ENCODE data around the gene TAF10. TPM values are rescaled to one million over a fixed set of nuclear protein-coding genes. Genes with fewer than 3 reads are reported as not detected.

The TAF10 gene
- total RNA-seq, 2 experiments from 2014 or later: 151 to 156 TPM

- Mint-ChIP-seq H3K27ac (no peak overlapping the region), H3K9me3 (peaks cover 24% of the 10 kb centered on the region), H3K36me3 (ENCODE audit: low read depth) (peaks cover 32% of the 10 kb centered on the region), H3K4me1 (ENCODE audit: low read depth) (no peaks in the 10 kb centered on the region), H3K4me3 (no peak overlapping the region), H3K27me3 (ENCODE audit: low read depth) (no peaks in the 10 kb centered on the region)
- intact Hi-C loops (cut with micrococcal nuclease): no loop called here
- CTCF ChIA-PET: no interaction called here
- DNase-seq: no peak
These were observed 28.4 kb downstream of the TAF10 start for GRCh38 chr11:6583584-6583983.

- intact Hi-C loops (cut with micrococcal nuclease): no loop called here
- Mint-ChIP-seq H3K4me3 (no peak overlapping the region), H3K9me3 (peaks cover 20% of the 10 kb centered on the region), H3K27me3 (ENCODE audit: low read depth) (no peaks in the 10 kb centered on the region), H3K27ac (no peak overlapping the region), H3K36me3 (ENCODE audit: low read depth) (peaks cover 23% of the 10 kb centered on the region), H3K4me1 (ENCODE audit: low read depth) (peaks cover 3% of the 10 kb centered on the region)
- DNase-seq: no peak
- CTCF ChIA-PET: interaction anchor here (0.6 to 1.6 kb wide), 3 partner anchors 75 to 613 kb away, joined by 3 read pairs; no protein-coding TSS in a partner anchor
These were observed 32.3 kb downstream of the TAF10 start for GRCh38 chr11:6579681-6580080.

DNA sequence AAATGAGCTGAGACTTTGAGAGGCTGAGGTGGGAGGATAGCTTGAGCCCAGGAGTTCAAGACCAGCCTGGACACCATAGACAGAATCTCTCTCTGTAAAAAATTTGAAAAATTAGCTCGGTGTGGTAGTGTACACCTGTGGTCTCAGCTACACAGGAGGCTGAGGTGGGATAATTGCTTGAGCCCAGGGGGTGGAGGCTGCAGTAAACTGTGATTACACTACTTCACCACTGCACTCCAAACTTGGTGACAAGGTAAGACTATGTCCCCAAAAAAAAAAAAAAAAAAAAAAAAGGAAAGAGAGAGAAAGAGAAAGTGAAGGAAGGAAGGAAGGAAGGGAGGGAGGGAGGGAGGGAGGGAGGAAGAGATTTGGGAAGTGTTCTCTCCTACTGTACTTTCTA is 33.9 kb downstream of the TAF10 start:
- Mint-ChIP-seq H3K27ac (no peak overlapping the region), H3K9me3 (peaks cover 8% of the 10 kb centered on the region), H3K4me1 (ENCODE audit: low read depth) (peaks cover 3% of the 10 kb centered on the region), H3K36me3 (ENCODE audit: low read depth) (peaks cover 11% of the 10 kb centered on the region), H3K27me3 (ENCODE audit: low read depth) (no peaks in the 10 kb centered on the region), H3K4me3 (no peak overlapping the region)
- CTCF ChIA-PET: no interaction called here
- no peak for DNase-seq
- intact Hi-C loops (cut with micrococcal nuclease): no loop called here

- intact Hi-C loops (cut with micrococcal nuclease): no loop called here
- CTCF ChIA-PET: interaction anchor here (0.7 to 0.8 kb wide), 2 partner anchors 46 to 1314 kb away, joined by 3 read pairs; no protein-coding TSS in a partner anchor
- H3K27me3 Mint-ChIP-seq (ENCODE audit: low read depth): no peaks in the 10 kb centered on the region
- H3K4me1 Mint-ChIP-seq (ENCODE audit: low read depth): peaks cover 3% of the 10 kb centered on the region
- H3K36me3 Mint-ChIP-seq (ENCODE audit: low read depth): peaks cover 2% of the 10 kb centered on the region
- no peak for DNase-seq
- no peak overlapping the region for H3K4me3 Mint-ChIP-seq
- H3K27ac Mint-ChIP-seq: no peak overlapping the region
- H3K9me3 Mint-ChIP-seq: no peaks in the 10 kb centered on the region
These were observed 35.3 kb downstream of the TAF10 start for GRCh38 chr11:6576471-6577373.

GRCh38 chr11:6574816-6575715 is 37.0 kb downstream of the TAF10 start:
- Mint-ChIP-seq H3K4me3 (no peak overlapping the region), H3K9me3 (no peaks in the 10 kb centered on the region), H3K4me1 (ENCODE audit: low read depth) (peaks cover 3% of the 10 kb centered on the region), H3K27me3 (ENCODE audit: low read depth) (no peaks in the 10 kb centered on the region), H3K27ac (no peak overlapping the region), H3K36me3 (ENCODE audit: low read depth) (peaks cover 4% of the 10 kb centered on the region)
- no peak for DNase-seq
- CTCF ChIA-PET: interaction anchor here (0.7 kb wide), 1 partner anchor 44 kb away, joined by 3 read pairs; no protein-coding TSS in a partner anchor
- intact Hi-C loops (cut with micrococcal nuclease): no loop called here

DNA sequence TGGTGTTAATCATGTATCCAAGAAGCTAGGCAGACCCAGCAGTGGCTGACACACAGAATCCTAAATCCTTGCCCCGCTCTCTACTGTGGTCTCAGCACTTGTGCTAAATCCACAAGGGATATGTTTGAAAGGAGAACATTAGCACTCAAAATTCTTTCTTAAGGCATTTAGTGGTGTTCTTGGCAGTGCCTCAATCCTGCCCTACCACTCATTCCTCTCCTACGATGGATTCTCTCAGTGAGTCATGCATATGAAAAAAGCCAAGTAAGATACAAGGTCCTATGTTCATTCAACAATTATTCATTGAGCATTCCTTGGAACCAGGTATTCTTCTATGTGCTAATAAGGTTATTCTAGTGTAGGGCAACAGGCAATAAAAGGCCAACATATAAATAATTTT is 39.8 kb downstream of the TAF10 start:
- Mint-ChIP-seq H3K36me3 (ENCODE audit: low read depth) (peaks cover 4% of the 10 kb centered on the region), H3K4me3 (no peak overlapping the region), H3K27ac (no peak overlapping the region), H3K9me3 (no peaks in the 10 kb centered on the region), H3K4me1 (ENCODE audit: low read depth) (peaks cover 3% of the 10 kb centered on the region), H3K27me3 (ENCODE audit: low read depth) (no peaks in the 10 kb centered on the region)
- no peak for DNase-seq
- CTCF ChIA-PET: interaction anchor here (1.3 kb wide), 1 partner anchor 111 kb away, joined by 3 read pairs; the partner anchor contains the start of gene MRPL17
- intact Hi-C loops (cut with micrococcal nuclease): no loop called here

DNA sequence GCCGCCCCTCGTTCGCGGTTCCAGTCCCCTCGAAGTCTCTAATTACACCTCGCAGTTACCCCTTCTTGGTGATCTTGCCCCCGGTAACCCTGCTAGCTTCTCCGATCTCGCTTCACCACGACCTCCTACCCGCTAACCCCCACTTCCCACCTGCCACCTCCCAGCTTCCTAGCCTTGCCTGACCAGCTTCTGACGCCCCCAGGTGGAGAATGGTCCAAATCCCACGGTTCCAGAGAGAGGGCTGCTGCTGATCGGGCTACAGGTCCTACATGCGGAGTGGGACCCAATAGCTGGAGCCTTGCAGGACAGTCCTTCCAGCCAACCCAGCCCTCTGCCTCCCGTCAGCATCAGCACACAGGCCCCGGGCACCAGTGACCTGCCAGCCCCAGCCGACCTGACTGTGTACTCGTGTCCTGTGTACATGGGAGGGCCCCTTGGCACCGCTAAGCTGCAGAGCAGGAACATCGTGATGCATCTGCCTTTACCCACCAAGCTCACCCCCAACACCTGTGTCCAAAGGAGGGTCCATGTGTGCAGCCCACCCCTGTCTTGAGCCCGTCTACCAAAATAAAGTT is 40.5 kb downstream of the TAF10 start:
- CTCF ChIA-PET: no interaction called here
- Mint-ChIP-seq H3K36me3 (ENCODE audit: low read depth) (peaks cover 4% of the 10 kb centered on the region), H3K4me3 (no peak overlapping the region), H3K9me3 (no peaks in the 10 kb centered on the region), H3K27ac (no peak overlapping the region), H3K4me1 (ENCODE audit: low read depth) (peaks cover 3% of the 10 kb centered on the region), H3K27me3 (ENCODE audit: low read depth) (no peaks in the 10 kb centered on the region)
- intact Hi-C loops (cut with micrococcal nuclease): no loop called here
- no peak for DNase-seq

DNA sequence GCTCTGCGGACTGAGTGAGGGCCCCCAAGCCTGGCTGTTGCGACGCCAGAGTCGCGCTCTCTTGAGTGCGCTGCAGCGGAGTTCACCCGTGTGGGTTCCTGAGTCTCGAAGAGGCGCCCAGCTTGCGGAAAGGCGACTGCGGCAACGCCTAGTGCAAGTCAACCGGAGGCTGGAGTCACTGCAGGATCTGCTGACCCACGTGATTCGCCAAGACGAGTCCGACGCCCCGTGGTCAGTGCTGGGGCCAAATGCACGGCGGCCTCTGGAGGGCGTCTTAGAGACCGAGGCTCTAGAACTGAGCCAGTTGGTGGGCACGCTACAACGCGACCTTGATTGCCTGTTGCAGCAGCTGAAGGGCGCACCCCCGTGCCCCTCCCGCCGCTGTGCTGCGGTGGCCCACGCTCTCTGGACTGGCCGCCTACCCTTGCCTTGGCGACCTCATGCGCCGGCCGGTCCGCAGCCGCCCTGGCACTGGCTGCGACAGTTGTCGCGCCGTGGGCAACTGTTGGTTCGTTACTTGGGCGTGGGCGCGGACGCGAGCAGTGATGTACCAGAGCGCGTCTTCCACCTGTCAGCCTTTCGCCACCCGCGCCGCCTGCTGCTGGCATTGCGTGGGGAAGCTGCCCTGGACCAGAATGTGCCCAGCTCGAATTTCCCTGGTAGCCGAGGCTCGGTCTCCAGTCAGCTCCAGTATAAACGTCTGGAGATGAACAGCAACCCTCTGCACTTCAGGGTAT is 41.2 kb downstream of the TAF10 start:
- intact Hi-C loops (cut with micrococcal nuclease): no loop called here
- CTCF ChIA-PET: no interaction called here
- Mint-ChIP-seq H3K36me3 (ENCODE audit: low read depth) (peaks cover 4% of the 10 kb centered on the region), H3K4me3 (no peak overlapping the region), H3K27me3 (ENCODE audit: low read depth) (no peaks in the 10 kb centered on the region), H3K4me1 (ENCODE audit: low read depth) (peaks cover 3% of the 10 kb centered on the region), H3K27ac (no peak overlapping the region), H3K9me3 (no peaks in the 10 kb centered on the region)
- DNase-seq: no peak

DNA sequence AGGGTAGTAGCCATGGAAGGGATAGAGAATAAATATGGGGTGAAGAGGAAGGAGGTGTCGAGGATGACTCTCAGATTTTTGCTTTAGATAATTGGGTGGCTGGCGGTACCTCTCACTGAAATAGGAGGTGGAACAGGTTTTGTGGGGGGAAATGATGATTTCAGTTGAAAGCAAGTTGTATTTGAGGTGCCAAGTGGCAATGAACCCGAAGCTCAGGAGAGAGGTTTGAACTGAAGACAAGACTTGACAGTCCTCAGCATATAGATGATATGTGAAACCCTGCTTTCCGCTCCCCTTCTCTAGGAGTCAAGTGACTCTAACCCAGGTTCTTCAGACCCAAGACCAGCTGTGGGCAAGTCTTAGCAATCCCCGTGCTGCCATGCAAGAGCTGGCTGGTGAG is 42.3 kb downstream of the TAF10 start:
- CTCF ChIA-PET: interaction anchor here (0.6 kb wide), 1 partner anchor 967 kb away, joined by 3 read pairs; no protein-coding TSS in a partner anchor

DNA sequence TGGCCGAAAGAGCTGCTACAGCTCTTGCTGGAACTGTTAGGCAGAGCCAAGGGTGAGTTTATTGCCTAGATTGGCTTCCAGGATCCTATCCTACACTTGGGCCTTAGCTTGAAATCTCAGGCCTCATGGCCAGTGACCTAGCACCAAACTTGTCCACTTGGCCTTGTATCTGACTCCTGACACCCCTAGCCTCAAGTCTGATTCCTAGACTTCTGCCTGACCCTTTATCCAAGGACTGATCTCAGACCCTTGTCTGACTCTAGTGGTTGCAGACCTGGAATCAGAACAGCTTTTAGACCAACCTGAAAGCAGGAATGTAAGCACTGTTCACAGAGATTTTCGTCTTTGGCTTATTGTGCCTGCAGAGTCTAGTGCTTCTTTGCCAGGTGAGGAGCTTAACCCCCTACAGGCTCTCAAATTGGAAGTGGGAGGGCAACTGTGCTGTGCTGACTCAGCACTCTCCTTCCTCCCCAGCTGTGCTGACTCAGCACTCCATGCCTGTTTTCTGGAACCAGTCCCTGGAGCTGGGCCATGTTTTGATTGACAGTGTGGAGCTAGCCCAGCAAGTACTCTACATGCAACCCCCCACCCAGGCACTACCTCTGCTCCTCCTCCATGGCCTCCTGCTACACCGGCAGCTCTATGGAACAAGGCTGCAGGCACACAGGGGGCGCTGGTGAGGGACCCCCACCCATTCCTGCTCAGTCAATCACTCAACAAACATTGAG is 43.7 kb downstream of the TAF10 start:
- H3K4me3 Mint-ChIP-seq: no peak overlapping the region

More for the DNA sequence above, 42.3 kb downstream of the TAF10 start:
- Mint-ChIP-seq H3K4me3 (no peak overlapping the region), H3K36me3 (ENCODE audit: low read depth) (peaks cover 4% of the 10 kb centered on the region), H3K4me1 (ENCODE audit: low read depth) (no peaks in the 10 kb centered on the region), H3K27me3 (ENCODE audit: low read depth) (no peaks in the 10 kb centered on the region), H3K9me3 (no peaks in the 10 kb centered on the region), H3K27ac (no peak overlapping the region)
- intact Hi-C loops (cut with micrococcal nuclease): no loop called here
- no peak for DNase-seq

DNA sequence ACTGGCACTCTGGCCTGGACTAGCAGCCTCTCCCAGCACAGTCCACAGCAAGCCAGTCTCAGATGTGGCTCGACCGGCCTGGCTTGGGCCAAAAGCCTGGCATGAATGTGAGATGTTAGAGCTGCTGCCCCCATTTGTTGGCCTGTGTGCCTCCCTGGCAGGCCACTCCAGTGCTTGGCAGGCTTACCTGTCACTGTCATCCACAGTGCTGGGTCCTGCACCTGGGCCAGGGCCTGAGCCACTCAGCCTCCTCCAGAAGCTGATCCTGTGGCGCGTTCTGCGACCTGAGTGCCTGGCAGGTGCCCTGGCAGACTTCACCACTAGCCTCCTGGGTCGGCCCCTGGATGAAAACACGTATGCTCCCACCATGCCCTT is 44.7 kb downstream of the TAF10 start:
- H3K27me3 Mint-ChIP-seq (ENCODE audit: low read depth): no peaks in the 10 kb centered on the region
- CTCF ChIA-PET: no interaction called here
- H3K36me3 Mint-ChIP-seq (ENCODE audit: low read depth): peaks cover 6% of the 10 kb centered on the region
- no peak overlapping the region for H3K4me3 Mint-ChIP-seq
- H3K9me3 Mint-ChIP-seq: no peaks in the 10 kb centered on the region
- no peak overlapping the region for H3K27ac Mint-ChIP-seq
- intact Hi-C loops (cut with micrococcal nuclease): no loop called here
- no peaks in the 10 kb centered on the region for H3K4me1 Mint-ChIP-seq (ENCODE audit: low read depth)
- no peak for DNase-seq

More for the DNA sequence above, 43.7 kb downstream of the TAF10 start:
- Mint-ChIP-seq H3K36me3 (ENCODE audit: low read depth) (peaks cover 6% of the 10 kb centered on the region), H3K4me1 (ENCODE audit: low read depth) (no peaks in the 10 kb centered on the region), H3K9me3 (no peaks in the 10 kb centered on the region), H3K27ac (no peak overlapping the region), H3K27me3 (ENCODE audit: low read depth) (no peaks in the 10 kb centered on the region)
- no peak for DNase-seq
- CTCF ChIA-PET: no interaction called here
- intact Hi-C loops (cut with micrococcal nuclease): no loop called here

All from activated naive CD4-positive, alpha-beta T cell treated with anti-CD3 and anti-CD28 coated beads for 36 hours (primary cell).